OCI-LY1 (cell line): ENCODE measurements around the gene HIRA.

ENCODE experiments used
- H2AFZ ChIP-seq: fragments of 200-600 bp; sonication (generic), shearing (Covaris generic); 2 replicates; pipeline ENCODE4 v1.6.0; 2014; ENCODE audit warnings: antibody characterized with exemption, mild to moderate bottlenecking, low read length
- H3F3A ChIP-seq: fragments of 200-600 bp; sonication (generic), shearing (Covaris generic); 2 replicates; pipeline ENCODE4 v1.6.0; 2014; ENCODE audit warnings: mild to moderate bottlenecking, antibody characterized with exemption, low read length, moderate library complexity; ENCODE audit not compliant: insufficient read depth
- H3K27ac ChIP-seq: fragments of 200-600 bp; sonication (generic); 2 replicates; pipeline ENCODE4 v1.5.1; 2014; ENCODE audit warnings: low read length, mixed run types, mild to moderate bottlenecking, low read depth; ENCODE audit not compliant: poor library complexity, severe bottlenecking
- H3K27me3 ChIP-seq: fragments of 200-600 bp; sonication (generic); 2 replicates; pipeline ENCODE4 v1.6.0; 2014; ENCODE audit warnings: antibody characterized with exemption, mild to moderate bottlenecking, low read length, moderate library complexity; ENCODE audit not compliant: insufficient read depth
- H3K36me3 ChIP-seq: fragments of 200-600 bp; sonication (generic); 2 replicates; pipeline ENCODE4 v1.6.1; 2014; ENCODE audit warnings: mild to moderate bottlenecking, antibody characterized with exemption, low read length, moderate library complexity, mixed read lengths; ENCODE audit not compliant: insufficient read depth
- H3K4me1 ChIP-seq: fragments of 200-600 bp; sonication (generic); 2 replicates; pipeline ENCODE4 v1.5.1; 2014; ENCODE audit warnings: mild to moderate bottlenecking, low read length, moderate library complexity; ENCODE audit not compliant: insufficient read depth, severe bottlenecking
- H3K4me2 ChIP-seq: fragments of 200-600 bp; sonication (generic), shearing (Covaris generic); 2 replicates; pipeline ENCODE4 v1.6.1; 2014; ENCODE audit warnings: low read length
- H3K4me3 ChIP-seq: fragments of 200-600 bp; sonication (generic); 2 replicates; pipeline ENCODE4 v1.5.1; 2014; ENCODE audit warnings: low read length, low read depth, mild to moderate bottlenecking, mixed read lengths; ENCODE audit not compliant: poor library complexity, severe bottlenecking
- H3K79me2 ChIP-seq: fragments of 200-600 bp; shearing (Covaris generic); 2 replicates; pipeline ENCODE4 v1.6.1; 2016; ENCODE audit warnings: mixed run types, low read length, mixed read lengths; ENCODE audit not compliant: insufficient read depth
- H3K9ac ChIP-seq: fragments of 200-600 bp; sonication (generic), shearing (Covaris generic); 2 replicates; pipeline ENCODE4 v1.6.1; 2014; ENCODE audit warnings: mild to moderate bottlenecking, low read length, mixed read lengths
- H3K9me2 ChIP-seq: fragments of 200-600 bp; sonication (generic), shearing (Covaris generic); 2 replicates; pipeline ENCODE4 v1.6.1; 2014; ENCODE audit warnings: low read depth, mild to moderate bottlenecking, low read length, mixed read lengths
- H3K9me3 ChIP-seq: fragments of 200-600 bp; shearing (Covaris generic); 2 replicates; pipeline ENCODE4 v1.6.1; 2014; ENCODE audit warnings: low read length, mixed read lengths
- H4K20me1 ChIP-seq: fragments of 200-600 bp; sonication (generic), shearing (Covaris generic); 2 replicates; pipeline ENCODE4 v1.6.0; 2016; ENCODE audit warnings: mild to moderate bottlenecking, low read length; ENCODE audit not compliant: insufficient read depth
- EZH2 ChIP-seq: fragments of 200-600 bp; sonication (generic), shearing (Covaris generic); IDR thresholded peaks from 2 replicates; pipeline ENCODE4 v1.8.0; 2017; ENCODE audit warnings: borderline replicate concordance, mixed run types, mild to moderate bottlenecking, antibody characterized with exemption, low read length, moderate library complexity, mixed read lengths
- TF ChIP-seq, protein P1 (sequence below): fragments of 200-600 bp; sonication (generic), shearing (Covaris generic); IDR thresholded peaks from 2 replicates; pipeline ENCODE4 v1.5.1; 2017; ENCODE audit warnings: mild to moderate bottlenecking, antibody characterized with exemption, low read length, moderate library complexity, mixed read lengths

Gene HIRA

DNA sequence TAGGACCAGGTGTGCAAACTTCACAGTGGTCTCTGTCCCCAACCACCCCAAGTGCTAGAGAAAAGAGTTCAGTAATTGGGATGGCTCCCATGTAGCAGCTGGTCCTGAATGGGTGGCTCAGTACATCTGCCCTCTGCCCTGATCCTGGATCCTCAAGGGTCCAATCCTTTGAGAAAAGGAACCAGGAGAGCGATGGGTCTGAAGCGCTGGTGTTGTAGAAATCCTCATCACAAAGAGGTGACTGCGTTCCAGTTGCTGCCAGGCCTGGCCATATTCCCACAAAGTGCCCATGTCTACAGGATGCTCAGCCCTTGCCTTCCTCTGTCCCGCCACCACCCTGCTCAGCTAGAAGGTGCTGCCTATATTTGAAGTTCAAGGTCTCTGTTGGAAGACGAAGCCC is 22.2 kb upstream of the HIRA start:
- no peak overlapping the region for H2AFZ ChIP-seq
- H3K9me2 ChIP-seq = no peaks in the 10 kb centered on the region
- H3K79me2 ChIP-seq = no peaks in the 10 kb centered on the region
- H3K4me1 ChIP-seq = peaks cover 4% of the 10 kb centered on the region
- H3K36me3 ChIP-seq = peaks cover 78% of the 10 kb centered on the region
- H3K4me3 ChIP-seq = no peak overlapping the region
- no peaks in the 10 kb centered on the region for H3K27me3 ChIP-seq
- H3K4me2 ChIP-seq = no peak overlapping the region
- no peaks in the 10 kb centered on the region for H3K9me3 ChIP-seq
- no peaks in the 10 kb centered on the region for H3F3A ChIP-seq
- TF ChIP-seq, protein P1, sequence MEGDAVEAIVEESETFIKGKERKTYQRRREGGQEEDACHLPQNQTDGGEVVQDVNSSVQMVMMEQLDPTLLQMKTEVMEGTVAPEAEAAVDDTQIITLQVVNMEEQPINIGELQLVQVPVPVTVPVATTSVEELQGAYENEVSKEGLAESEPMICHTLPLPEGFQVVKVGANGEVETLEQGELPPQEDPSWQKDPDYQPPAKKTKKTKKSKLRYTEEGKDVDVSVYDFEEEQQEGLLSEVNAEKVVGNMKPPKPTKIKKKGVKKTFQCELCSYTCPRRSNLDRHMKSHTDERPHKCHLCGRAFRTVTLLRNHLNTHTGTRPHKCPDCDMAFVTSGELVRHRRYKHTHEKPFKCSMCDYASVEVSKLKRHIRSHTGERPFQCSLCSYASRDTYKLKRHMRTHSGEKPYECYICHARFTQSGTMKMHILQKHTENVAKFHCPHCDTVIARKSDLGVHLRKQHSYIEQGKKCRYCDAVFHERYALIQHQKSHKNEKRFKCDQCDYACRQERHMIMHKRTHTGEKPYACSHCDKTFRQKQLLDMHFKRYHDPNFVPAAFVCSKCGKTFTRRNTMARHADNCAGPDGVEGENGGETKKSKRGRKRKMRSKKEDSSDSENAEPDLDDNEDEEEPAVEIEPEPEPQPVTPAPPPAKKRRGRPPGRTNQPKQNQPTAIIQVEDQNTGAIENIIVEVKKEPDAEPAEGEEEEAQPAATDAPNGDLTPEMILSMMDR = no peak
- TF ChIP-seq EZH2 = no peak
- H3K9ac ChIP-seq = no peak overlapping the region
- H4K20me1 ChIP-seq = no peaks in the 10 kb centered on the region
- H3K27ac ChIP-seq = no peak overlapping the region

DNA sequence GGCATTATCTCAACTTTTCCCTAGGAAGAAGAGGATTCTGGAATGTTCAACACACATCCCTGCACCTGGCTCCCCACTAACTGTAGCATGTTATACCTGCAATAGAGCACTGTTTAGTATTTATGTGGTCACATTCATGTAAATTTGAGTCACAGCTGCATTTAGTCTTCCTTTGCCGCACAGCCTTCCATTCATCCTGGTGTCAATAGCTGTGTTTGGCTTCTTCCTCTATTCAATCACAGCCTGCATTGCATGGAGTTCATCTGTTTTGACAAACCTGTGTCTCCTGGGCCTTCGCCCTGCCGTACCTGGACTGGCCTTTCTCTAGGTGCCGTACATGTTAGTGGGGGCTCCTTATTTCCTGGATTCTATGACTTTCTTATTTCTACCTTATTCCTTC is 20.0 kb upstream of the HIRA start:
- Histone ChIP-seq H4K20me1 (no peaks in the 10 kb centered on the region), H3K9me3 (no peaks in the 10 kb centered on the region), H3K4me1 (peaks cover 15% of the 10 kb centered on the region), H3K27ac (no peak overlapping the region), H3K9ac (no peak overlapping the region), H3F3A (no peaks in the 10 kb centered on the region), H3K36me3 (peaks cover 59% of the 10 kb centered on the region), H3K79me2 (peaks cover 5% of the 10 kb centered on the region), H2AFZ (no peak overlapping the region), H3K4me2 (no peak overlapping the region), H3K4me3 (no peak overlapping the region), H3K9me2 (no peaks in the 10 kb centered on the region), H3K27me3 (no peaks in the 10 kb centered on the region)
- TF ChIP-seq EZH2 = no peak
- TF ChIP-seq, protein P1 = no peak

DNA sequence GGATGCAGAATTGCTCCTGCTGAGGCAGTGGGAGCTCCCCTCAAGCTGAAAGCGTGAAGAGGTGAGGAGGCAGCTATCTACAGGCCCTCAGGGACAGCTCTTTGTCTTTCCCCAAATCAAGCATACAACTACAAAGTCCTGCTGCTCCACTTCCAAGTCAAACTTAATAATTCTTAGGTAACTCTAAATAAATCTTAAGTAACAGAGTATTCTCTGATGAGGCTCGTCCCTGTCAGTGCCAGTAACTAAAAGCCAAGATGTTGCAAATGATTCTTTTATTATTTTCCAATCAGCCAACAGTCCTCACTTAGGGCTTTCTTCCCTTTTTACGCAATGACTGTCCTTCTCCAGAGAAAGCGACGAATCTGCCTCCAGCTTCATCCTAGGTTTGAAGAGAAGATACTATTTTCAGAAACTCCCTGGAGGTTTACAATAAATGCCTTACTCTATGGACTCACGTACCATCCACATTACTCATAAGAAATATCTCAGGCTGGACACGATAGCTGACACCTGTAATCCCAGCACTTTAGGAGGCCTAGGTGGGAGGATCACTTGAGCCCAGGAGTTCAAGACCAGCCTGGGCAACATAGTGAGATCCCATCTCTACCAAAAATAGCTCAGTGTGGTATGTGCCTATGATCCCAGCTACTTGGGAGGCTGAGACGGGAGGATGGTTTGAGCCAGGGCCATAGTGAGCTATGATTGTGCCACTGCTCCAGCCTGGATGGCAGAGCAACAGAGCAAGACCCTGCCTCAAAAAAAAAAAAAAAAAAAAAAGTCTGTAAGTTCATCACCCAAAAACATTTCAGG is 19.0 kb upstream of the HIRA start:
- Histone ChIP-seq H3K9me3 (no peaks in the 10 kb centered on the region), H4K20me1 (no peaks in the 10 kb centered on the region), H2AFZ (no peak overlapping the region), H3K4me2 (no peak overlapping the region), H3K36me3 (peaks cover 49% of the 10 kb centered on the region), H3K79me2 (peaks cover 13% of the 10 kb centered on the region), H3K4me1 (peaks cover 23% of the 10 kb centered on the region), H3K9ac (no peak overlapping the region), H3K9me2 (no peaks in the 10 kb centered on the region), H3K27ac (no peak overlapping the region), H3F3A (no peaks in the 10 kb centered on the region), H3K4me3 (no peak overlapping the region), H3K27me3 (no peaks in the 10 kb centered on the region)
- TF ChIP-seq, protein P1 = no peak
